ENCODE results near the gene SNRPA1. TPM values are rescaled to one million over a fixed set of nuclear protein-coding genes. Genes with fewer than 3 reads are reported as not detected.

Gene SNRPA1
- total and polyA plus RNA-seq, 9 of the 15 experiments (the other 6 are each of a cell fraction or from before 2014, with no cell fraction given) = 62.7 to 245 (median 189) TPM

DNA sequence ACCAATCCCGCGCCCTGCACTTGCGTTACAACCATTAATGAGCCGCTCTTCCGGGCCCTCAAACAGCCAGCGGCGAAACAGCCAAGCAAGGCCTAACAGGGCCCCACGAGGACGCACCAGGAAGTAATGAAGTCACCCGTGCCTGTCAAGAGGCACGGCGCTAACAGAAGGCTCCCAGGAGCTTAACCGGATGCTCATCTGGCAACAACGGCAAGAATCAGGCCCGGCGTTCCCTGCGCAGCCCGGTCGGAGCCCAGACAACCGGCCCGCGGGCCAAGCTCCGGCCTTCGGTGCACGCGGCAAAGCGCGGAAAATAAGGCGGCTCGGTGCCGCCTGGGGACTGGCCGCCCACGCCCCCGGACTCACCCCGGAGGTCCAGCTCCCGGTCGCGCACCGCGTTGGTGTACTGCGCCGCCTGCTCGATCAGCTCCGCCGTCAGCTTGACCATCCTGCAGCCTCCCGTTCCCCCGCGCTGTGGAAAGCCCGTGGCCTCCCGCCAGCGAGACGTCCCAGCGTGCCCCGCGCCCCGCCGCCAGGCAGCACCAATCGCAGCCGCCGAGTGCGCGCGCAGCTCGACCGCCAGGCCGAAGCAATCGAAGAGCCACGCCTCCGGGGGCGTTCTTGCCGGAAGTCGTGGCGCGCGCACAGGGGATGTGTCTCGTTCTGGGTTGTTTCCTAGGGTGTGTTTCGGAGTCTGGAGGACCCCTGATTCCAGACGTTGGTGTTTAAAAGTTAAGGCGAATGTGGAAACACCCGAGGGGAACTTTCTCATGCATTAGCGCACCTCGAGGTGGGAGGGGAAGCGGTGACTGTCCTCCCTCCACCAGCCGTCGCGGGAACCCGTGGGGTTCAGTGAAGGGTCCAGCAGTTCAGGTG lies at the start of gene SNRPA1 (continued):
- TF ChIP-seq TRIM25 (IDR thresholded peaks at IDR 0.05; ENCODE audit: borderline replicate concordance) (no peak), CBX1 (IDR thresholded peaks at IDR 0.05; ENCODE audit: low read depth) (no peak; the same call in 1 of the 2 replicates), SLC30A9 (CRISPR knock-in tag; IDR thresholded peaks at IDR 0.05) (no peak), ARID1B (IDR thresholded peaks at IDR 0.05) (peak; percentile 34), HDAC6 (IDR thresholded peaks at IDR 0.05; ENCODE audit: low read depth, low read length) (no peak), TCF15 (CRISPR knock-in tag; IDR thresholded peaks at IDR 0.05) (no peak), POLR3A (IDR thresholded peaks at IDR 0.05; ENCODE audit: borderline replicate concordance, extremely low read depth, insufficient read depth, insufficient read length) (no peak), NFIX (CRISPR knock-in tag; IDR thresholded peaks at IDR 0.05; ENCODE audit: low read depth) (no peak), FOXA1 (IDR thresholded peaks at IDR 0.05; ENCODE audit: borderline replicate concordance) (no peak), FOXP4 (CRISPR knock-in tag; IDR thresholded peaks at IDR 0.05; ENCODE audit: borderline replicate concordance) (peak; percentile 59; the same call in 1 of the 2 replicates), ZNF408 (CRISPR knock-in tag; IDR thresholded peaks at IDR 0.05; ENCODE audit: low read depth) (no peak), ZNF717 (CRISPR knock-in tag; IDR thresholded peaks at IDR 0.05) (no peak), THRAP3 (IDR thresholded peaks at IDR 0.05; ENCODE audit: borderline replicate concordance) (no peak)
- TF ChIP-seq, protein P1, sequence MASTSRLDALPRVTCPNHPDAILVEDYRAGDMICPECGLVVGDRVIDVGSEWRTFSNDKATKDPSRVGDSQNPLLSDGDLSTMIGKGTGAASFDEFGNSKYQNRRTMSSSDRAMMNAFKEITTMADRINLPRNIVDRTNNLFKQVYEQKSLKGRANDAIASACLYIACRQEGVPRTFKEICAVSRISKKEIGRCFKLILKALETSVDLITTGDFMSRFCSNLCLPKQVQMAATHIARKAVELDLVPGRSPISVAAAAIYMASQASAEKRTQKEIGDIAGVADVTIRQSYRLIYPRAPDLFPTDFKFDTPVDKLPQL (IDR thresholded peaks at IDR 0.05; ENCODE audit: extremely low read depth, insufficient read length) = no peak
- TF ChIP-seq, protein P2, sequence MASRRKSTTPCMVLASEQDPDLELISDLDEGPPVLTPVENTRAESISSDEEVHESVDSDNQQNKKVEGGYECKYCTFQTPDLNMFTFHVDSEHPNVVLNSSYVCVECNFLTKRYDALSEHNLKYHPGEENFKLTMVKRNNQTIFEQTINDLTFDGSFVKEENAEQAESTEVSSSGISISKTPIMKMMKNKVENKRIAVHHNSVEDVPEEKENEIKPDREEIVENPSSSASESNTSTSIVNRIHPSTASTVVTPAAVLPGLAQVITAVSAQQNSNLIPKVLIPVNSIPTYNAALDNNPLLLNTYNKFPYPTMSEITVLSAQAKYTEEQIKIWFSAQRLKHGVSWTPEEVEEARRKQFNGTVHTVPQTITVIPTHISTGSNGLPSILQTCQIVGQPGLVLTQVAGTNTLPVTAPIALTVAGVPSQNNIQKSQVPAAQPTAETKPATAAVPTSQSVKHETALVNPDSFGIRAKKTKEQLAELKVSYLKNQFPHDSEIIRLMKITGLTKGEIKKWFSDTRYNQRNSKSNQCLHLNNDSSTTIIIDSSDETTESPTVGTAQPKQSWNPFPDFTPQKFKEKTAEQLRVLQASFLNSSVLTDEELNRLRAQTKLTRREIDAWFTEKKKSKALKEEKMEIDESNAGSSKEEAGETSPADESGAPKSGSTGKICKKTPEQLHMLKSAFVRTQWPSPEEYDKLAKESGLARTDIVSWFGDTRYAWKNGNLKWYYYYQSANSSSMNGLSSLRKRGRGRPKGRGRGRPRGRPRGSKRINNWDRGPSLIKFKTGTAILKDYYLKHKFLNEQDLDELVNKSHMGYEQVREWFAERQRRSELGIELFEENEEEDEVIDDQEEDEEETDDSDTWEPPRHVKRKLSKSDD (conservative IDR thresholded peaks at IDR 0.05; ENCODE audit: low read length) = no peak; the same call in 1 of the 2 replicates
- TF ChIP-seq, protein P3, sequence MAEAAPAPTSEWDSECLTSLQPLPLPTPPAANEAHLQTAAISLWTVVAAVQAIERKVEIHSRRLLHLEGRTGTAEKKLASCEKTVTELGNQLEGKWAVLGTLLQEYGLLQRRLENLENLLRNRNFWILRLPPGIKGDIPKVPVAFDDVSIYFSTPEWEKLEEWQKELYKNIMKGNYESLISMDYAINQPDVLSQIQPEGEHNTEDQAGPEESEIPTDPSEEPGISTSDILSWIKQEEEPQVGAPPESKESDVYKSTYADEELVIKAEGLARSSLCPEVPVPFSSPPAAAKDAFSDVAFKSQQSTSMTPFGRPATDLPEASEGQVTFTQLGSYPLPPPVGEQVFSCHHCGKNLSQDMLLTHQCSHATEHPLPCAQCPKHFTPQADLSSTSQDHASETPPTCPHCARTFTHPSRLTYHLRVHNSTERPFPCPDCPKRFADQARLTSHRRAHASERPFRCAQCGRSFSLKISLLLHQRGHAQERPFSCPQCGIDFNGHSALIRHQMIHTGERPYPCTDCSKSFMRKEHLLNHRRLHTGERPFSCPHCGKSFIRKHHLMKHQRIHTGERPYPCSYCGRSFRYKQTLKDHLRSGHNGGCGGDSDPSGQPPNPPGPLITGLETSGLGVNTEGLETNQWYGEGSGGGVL (CRISPR knock-in tag; IDR thresholded peaks at IDR 0.05) = no peak

Measured in K562 (cell line).